Rectal smooth muscle tissue (tissue), 1 donor: ENCODE measurements around the gene ADARB2.

Source experiments
- H3K27ac ChIP-seq: one replicate; pipeline ENCODE4 v1.7.0; 2013; ENCODE audit warnings: low read depth, low read length, inconsistent platforms
- H3K27me3 ChIP-seq: one replicate; pipeline ENCODE4 v1.7.0; 2013; ENCODE audit warnings: low read length; ENCODE audit not compliant: control insufficient read depth, insufficient read depth
- H3K36me3 ChIP-seq: one replicate; pipeline ENCODE4 v1.7.0; 2013; ENCODE audit warnings: low read length; ENCODE audit not compliant: control insufficient read depth, insufficient read depth
- H3K4me1 ChIP-seq: one replicate; pipeline ENCODE4 v1.7.0; 2013; ENCODE audit warnings: low read length; ENCODE audit not compliant: control insufficient read depth, insufficient read depth
- H3K4me3 ChIP-seq: one replicate; pipeline ENCODE4 v1.7.0; 2013; ENCODE audit warnings: low read length
- H3K9ac ChIP-seq: one replicate; pipeline ENCODE4 v1.7.0; 2013; ENCODE audit warnings: low read length

Gene ADARB2

DNA sequence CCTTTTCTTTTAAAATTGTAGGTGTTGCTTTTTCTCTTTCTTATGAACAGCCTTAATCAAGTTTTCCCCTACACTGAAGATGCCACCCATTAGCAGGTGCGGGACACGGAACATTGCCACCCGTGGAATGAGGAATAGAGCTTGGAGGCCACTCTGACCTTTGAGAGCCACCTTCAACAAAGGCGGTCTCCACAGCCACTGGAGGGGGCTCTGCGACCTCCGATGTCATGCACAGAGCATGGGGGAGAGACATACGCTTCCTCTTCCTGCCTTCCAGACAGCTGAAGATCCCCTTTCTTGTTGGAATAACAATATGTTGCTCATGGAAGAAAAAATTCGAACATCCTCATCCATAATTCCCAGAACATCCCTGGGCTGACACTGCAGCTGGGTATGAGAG lies 39.1 kb downstream of the ADARB2 start:
- H3K4me1 ChIP-seq, result no peaks in the 10 kb centered on the region
- no peaks in the 10 kb centered on the region for H3K36me3 ChIP-seq
- no peak overlapping the region for H3K27ac ChIP-seq
- H3K4me3 ChIP-seq, result no peak overlapping the region
- H3K9ac ChIP-seq, result no peak overlapping the region
- H3K27me3 ChIP-seq, result no peaks in the 10 kb centered on the region

DNA sequence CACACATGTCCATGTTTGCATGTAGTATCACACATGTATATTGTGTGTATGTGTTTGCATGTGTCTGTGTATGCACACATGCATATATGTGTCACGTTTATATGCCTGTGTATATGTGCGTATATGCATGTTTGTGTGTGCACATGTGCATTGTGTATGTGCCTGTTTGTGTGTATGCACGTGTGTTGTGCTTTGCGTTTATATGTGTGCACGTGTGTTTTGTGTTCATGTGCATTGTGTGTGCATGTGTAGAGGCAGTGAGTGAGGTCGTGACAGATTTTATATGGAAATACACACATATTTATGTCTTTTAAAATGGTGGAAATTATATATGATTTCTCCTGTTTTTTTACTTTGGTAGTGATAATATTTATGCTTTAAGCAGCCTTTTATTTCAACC lies 41.2 kb downstream of the ADARB2 start:
- H3K27me3 ChIP-seq, result no peaks in the 10 kb centered on the region
- H3K4me3 ChIP-seq, result no peak overlapping the region
- H3K27ac ChIP-seq, result no peak overlapping the region
- no peaks in the 10 kb centered on the region for H3K36me3 ChIP-seq
- no peak overlapping the region for H3K9ac ChIP-seq
- H3K4me1 ChIP-seq, result no peaks in the 10 kb centered on the region

DNA sequence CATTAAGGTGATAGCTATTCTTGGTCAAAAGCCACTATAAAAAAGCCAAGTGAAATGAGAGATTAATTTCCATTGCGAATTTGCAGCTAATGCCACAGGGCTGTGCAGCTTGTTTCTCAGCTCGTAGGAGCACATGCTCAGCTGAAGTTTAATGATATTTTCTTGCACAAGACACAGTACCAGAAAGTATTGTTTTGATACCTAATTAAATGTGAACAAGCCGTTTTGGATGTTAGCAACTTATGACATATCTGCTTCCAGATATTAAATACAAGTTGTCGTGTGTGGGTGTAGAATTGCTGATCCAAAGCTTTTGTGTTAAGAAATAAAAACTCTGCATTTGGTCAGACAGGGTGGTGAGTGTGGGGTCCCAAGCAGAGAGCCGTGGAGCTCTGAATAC lies 47.2 kb downstream of the ADARB2 start:
- no peaks in the 10 kb centered on the region for H3K36me3 ChIP-seq
- H3K9ac ChIP-seq, result no peak overlapping the region
- no peak overlapping the region for H3K27ac ChIP-seq
- no peaks in the 10 kb centered on the region for H3K27me3 ChIP-seq
- H3K4me3 ChIP-seq, result no peak overlapping the region
- no peaks in the 10 kb centered on the region for H3K4me1 ChIP-seq

DNA sequence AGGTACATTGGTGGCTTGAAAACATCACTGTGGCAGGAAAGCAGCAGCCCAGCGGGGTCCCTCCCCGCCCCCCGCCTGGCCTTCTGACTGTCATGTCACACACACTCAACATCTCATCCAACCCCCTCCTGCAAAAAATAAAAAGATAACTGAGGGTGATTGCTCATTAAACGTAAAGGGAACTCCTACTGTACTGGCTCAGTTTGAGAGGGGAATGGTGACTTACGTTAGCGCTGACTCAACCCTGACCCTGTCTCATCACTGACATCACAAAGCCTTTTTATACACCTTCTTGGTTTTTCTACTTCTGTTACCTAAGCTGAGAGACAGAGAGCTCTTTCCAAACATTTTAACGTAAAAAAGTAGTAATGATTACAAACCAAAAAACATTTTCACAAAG lies 48.8 kb downstream of the ADARB2 start:
- Histone ChIP-seq H3K9ac (no peak overlapping the region), H3K27me3 (no peaks in the 10 kb centered on the region), H3K27ac (no peak overlapping the region), H3K4me3 (no peak overlapping the region), H3K36me3 (no peaks in the 10 kb centered on the region), H3K4me1 (no peaks in the 10 kb centered on the region)

DNA sequence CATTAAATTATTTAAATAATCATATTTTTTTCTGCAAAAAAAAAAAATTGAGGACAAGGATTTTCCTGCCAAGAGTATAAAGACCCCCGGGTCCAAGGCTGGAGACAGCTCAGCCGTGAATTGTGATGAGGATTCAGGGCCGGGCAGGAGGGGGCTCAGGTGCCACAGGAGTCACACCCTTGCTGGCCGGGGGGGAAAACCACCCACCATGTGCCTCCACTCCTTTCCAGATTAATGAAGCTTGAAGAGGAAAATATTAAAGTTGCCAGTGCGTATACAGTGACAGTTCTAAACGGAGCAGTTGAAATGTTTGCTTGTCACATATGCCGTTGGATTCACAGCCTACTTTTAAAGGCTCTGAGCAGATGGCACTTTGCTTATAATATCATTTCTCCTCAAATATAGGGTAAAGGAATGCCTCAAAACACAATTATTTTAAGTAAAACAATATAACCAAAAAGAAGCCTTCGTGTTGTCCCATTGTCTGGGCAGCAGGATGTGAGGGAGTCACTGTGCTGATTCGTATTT lies 49.6 kb downstream of the ADARB2 start:
- no peak overlapping the region for H3K27ac ChIP-seq

DNA sequence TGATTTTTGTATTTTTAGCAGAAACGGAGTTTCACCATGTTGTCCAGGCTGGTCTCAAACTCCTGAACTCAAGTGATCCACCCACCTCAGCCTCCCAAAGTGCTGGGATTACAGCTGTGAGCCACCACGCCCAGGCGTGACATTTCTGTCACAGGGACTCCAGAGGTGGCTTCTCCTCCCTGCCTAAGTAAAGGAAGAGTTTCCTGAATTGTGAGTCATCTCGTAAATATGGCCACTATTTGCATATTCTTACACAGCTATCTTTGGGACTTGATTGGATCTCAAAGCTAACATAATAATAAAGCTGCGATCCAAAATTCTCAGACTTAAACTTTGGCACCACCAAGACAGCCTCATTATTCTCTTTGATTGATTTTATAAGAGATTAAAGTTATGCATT lies 50.1 kb downstream of the ADARB2 start:
- no peaks in the 10 kb centered on the region for H3K36me3 ChIP-seq
- H3K27me3 ChIP-seq, result no peaks in the 10 kb centered on the region
- H3K27ac ChIP-seq, result no peak overlapping the region
- H3K4me3 ChIP-seq, result no peak overlapping the region
- no peaks in the 10 kb centered on the region for H3K4me1 ChIP-seq
- no peak overlapping the region for H3K9ac ChIP-seq

More for the DNA sequence above, 49.6 kb downstream of the ADARB2 start:
- Histone ChIP-seq H3K4me1 (no peaks in the 10 kb centered on the region), H3K4me3 (no peak overlapping the region), H3K36me3 (no peaks in the 10 kb centered on the region), H3K9ac (no peak overlapping the region), H3K27me3 (no peaks in the 10 kb centered on the region)

DNA sequence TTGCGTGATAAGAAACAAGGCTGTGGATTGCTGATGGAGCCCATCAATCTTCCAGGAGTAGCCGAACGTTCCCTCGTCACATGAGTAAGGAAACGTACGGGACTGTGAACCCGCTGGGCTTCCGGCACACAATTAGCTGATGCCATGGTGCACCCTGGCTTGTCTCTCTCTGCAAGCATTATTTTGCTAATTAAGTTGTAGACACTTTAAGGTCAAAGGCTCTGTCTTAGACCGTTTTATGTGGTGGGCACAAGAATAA lies 50.9 kb downstream of the ADARB2 start:
- Histone ChIP-seq H3K36me3 (no peaks in the 10 kb centered on the region), H3K27ac (no peak overlapping the region), H3K27me3 (no peaks in the 10 kb centered on the region), H3K9ac (no peak overlapping the region), H3K4me3 (no peak overlapping the region), H3K4me1 (no peaks in the 10 kb centered on the region)

DNA sequence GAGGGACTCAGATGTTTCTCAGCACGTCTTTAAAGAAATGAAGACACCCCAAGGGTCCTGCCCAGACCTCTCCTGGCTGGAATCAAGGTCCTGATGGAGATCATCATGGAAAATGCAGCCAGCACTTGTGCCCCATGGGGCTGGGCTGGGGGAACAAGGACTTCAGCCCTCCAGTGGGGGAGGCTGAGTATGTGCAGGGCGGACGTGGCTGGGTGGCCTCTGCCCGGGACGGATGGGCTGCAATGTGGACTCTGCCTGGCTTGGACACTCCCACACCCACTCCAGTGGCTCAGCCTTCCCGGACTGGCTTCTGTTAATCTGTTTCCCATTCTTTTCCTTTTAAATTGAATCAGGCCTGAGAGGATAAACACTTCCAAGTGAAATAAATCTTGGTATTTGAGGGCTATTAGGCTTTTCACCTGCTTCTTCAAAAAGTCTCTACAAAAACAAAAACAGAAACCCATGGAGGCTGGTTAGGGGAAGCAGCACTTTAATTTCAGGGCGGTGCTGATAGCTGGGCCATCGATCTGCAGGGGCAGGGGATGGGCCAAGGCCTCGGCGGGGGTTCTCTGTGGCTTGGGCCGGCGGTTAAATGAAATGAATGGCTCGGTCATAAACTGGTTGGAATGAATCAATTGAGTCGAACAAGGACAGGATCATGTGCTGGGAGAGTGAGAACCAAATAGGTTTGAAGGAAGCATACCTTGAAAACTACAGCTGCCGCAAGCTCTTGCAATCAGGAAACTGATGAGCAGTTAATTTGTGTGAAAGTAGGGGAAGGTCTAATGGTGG lies 51.4 kb downstream of the ADARB2 start:
- Histone ChIP-seq H3K9ac (no peak overlapping the region), H3K36me3 (no peaks in the 10 kb centered on the region), H3K27ac (no peak overlapping the region), H3K27me3 (no peaks in the 10 kb centered on the region), H3K4me3 (no peak overlapping the region), H3K4me1 (no peaks in the 10 kb centered on the region)

DNA sequence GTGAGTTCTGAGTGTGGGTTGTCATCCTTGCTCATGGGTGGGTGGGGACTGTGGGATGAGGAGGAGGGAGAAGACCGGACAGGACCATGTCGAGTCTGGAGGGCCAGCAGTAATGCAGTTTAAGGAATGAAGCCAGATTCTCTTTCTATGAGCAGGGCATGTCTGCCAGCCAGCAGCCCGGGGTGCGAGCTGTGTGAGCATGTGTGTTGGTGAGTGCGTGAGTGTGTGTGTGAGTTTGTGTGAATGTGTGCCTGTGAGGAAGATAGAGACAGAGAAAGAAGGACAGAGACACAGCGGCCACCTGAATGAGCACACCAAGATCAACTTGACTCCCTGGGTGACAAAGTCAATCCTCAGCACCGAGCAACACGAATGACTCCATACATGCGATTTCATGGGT lies 52.3 kb downstream of the ADARB2 start:
- H3K36me3 ChIP-seq, result no peaks in the 10 kb centered on the region
- H3K27me3 ChIP-seq, result no peaks in the 10 kb centered on the region
- no peak overlapping the region for H3K4me3 ChIP-seq
- H3K27ac ChIP-seq, result no peak overlapping the region
- no peak overlapping the region for H3K9ac ChIP-seq
- H3K4me1 ChIP-seq, result no peaks in the 10 kb centered on the region

DNA sequence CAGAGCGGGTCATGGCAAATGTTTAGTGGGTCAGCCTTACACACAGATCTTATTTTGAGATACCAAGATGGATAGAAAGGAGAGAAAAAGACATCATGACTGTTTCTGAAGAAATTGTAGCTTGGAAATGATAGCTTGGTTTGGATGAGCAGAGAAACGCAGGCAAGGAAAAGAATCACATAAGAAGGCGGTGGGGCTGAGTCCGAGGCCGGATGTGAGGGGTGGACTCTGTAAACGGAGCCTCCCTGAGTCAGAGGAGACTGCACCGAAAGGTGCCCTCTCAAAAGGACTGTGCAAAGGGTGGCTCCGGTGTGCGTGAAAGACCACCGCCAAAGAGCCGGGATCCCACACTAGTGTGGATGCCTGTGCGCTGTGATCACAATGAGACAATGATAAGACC lies 53.7 kb downstream of the ADARB2 start:
- H3K9ac ChIP-seq, result no peak overlapping the region

DNA sequence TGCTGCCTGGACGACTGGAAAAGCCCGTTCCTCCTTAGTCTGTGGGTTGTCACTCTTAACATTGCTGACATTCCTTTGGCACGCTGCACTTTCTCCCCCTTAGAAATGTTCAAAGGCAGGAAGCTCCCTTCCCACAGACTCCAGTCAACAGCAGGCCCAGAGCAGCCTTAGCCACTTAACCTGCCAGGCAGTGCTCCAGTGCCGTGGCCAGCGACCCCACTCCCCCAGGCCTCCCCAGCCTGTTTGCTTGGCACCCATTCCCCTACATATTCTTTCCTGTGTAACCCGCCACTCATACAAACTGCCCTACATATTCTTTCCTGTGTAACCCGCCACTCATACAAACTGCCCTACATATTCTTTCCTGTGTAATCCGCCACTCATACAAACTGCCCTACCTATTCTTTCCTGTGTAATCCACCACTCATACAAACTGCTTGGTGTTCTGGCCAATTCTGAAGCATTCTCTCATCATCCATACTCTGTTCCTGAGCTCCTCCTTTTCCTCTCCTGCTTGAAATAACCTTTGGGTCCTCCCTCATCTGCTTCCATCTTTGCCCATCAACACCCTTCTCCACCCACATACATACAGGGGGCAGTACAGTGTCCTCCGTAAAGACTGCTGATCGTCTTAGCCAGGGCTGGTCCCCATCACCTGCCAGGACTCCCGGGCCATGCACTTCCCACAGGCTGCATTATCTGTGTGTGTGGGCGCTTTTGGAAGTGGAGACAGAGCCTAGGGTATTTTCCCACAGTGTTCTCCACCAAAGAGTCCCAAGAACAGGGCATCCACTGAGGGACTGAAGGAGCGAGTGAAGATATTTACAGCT lies 57.3 kb downstream of the ADARB2 start:
- no peak overlapping the region for H3K4me3 ChIP-seq
- no peaks in the 10 kb centered on the region for H3K4me1 ChIP-seq
- no peak overlapping the region for H3K9ac ChIP-seq
- no peaks in the 10 kb centered on the region for H3K27me3 ChIP-seq
- H3K27ac ChIP-seq, result no peak overlapping the region
- H3K36me3 ChIP-seq, result no peaks in the 10 kb centered on the region

More for the DNA sequence above, 53.7 kb downstream of the ADARB2 start:
- H3K4me3 ChIP-seq, result no peak overlapping the region
- no peaks in the 10 kb centered on the region for H3K27me3 ChIP-seq
- H3K27ac ChIP-seq, result no peak overlapping the region
- H3K36me3 ChIP-seq, result no peaks in the 10 kb centered on the region
- no peaks in the 10 kb centered on the region for H3K4me1 ChIP-seq

DNA sequence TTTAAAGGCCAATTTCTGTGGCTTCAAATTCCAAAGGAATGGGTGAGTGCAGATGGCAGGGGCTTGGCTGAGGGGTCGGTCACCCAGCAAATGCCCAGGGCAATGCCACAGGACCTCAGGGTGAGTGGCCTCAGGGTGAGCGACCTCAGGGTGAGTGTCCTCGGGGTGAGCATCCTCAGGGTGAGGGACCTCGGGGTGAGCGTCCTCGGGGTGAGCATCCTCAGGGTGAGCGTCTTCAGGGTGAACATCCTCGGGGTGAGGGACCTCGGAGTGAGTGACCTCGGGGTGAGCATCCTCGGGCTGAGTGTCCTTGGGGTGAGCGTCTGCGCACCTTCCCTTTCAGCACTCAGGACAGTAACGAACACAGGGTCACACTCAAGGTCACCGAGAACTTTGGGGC lies 59.2 kb downstream of the ADARB2 start:
- Histone ChIP-seq H3K4me1 (no peaks in the 10 kb centered on the region), H3K27me3 (no peaks in the 10 kb centered on the region), H3K36me3 (no peaks in the 10 kb centered on the region), H3K4me3 (no peak overlapping the region), H3K9ac (no peak overlapping the region), H3K27ac (no peak overlapping the region)
